Nephron (organoid): ENCODE data around the gene SLC11A2.

ENCODE experiments used
- H3K27ac Mint-ChIP-seq, 3 experiments: 2 replicates each; pipeline ENCODE4 v1.8.0; 2020; ENCODE audit warnings: mixed read lengths in 3 of 3, mild to moderate bottlenecking in 2 of 3, moderate library complexity in 1 of 3
- H3K27me3 Mint-ChIP-seq: 2 replicates; pipeline ENCODE4 v1.8.0; 2021; ENCODE audit warnings: low read depth, mild to moderate bottlenecking, moderate library complexity, mixed read lengths
- H3K36me3 Mint-ChIP-seq: 2 replicates; pipeline ENCODE4 v1.8.0; 2020; ENCODE audit warnings: low read depth, mixed read lengths
- H3K4me1 Mint-ChIP-seq: 2 replicates; pipeline ENCODE4 v1.8.0; 2020; ENCODE audit warnings: mixed read lengths
- H3K4me3 Mint-ChIP-seq, 3 experiments: 2 replicates each; pipeline ENCODE4 v1.8.0; 2020; ENCODE audit warnings: mild to moderate bottlenecking in 3 of 3, mixed read lengths in 3 of 3, moderate library complexity in 2 of 3
- H3K9me3 Mint-ChIP-seq: 2 replicates; pipeline ENCODE4 v1.8.0; 2020; ENCODE audit warnings: mixed read lengths
- CTCF ChIP-seq, 3 experiments: fragments of 200-600 bp; sonication (generic); IDR thresholded peaks; one replicate each; pipeline ENCODE4 v1.5.0; 2021; ENCODE audit warnings: antibody characterized with exemption in 3 of 3; ENCODE audit not compliant: unreplicated experiment in 3 of 3

SLC11A2 gene

GRCh38 chr12:50980545-50980944 lies 45.6 kb downstream of the SLC11A2 start:
- Mint-ChIP-seq H3K27ac (no peak overlapping the region), H3K4me1 (no peaks in the 10 kb centered on the region), H3K36me3 (peaks cover 30% of the 10 kb centered on the region), H3K9me3 (peaks cover 9% of the 10 kb centered on the region), H3K4me3 (no peak overlapping the region), H3K27me3 (no peaks in the 10 kb centered on the region)
- TF ChIP-seq CTCF (IDR thresholded peaks at IDR 0.05; ENCODE audit: unreplicated experiment in 3 of 3) = no peak

GRCh38 chr12:50979369-50980052 lies 46.7 kb downstream of the SLC11A2 start:
- no peaks in the 10 kb centered on the region for H3K4me1 Mint-ChIP-seq

GRCh38 chr12:50971946-50972345 lies 54.2 kb downstream of the SLC11A2 start:
- H3K36me3 Mint-ChIP-seq = peaks cover 68% of the 10 kb centered on the region
- H3K4me1 Mint-ChIP-seq = no peaks in the 10 kb centered on the region
- no peak overlapping the region for H3K27ac Mint-ChIP-seq
- H3K27me3 Mint-ChIP-seq = no peaks in the 10 kb centered on the region
- H3K4me3 Mint-ChIP-seq = no peak overlapping the region
- peaks cover 20% of the 10 kb centered on the region for H3K9me3 Mint-ChIP-seq
- TF ChIP-seq CTCF (IDR thresholded peaks at IDR 0.05; ENCODE audit: unreplicated experiment in 3 of 3) = no peak

More at GRCh38 chr12:50979369-50980052, 46.7 kb downstream of the SLC11A2 start:
- no peak overlapping the region for H3K4me3 Mint-ChIP-seq
- H3K9me3 Mint-ChIP-seq = peaks cover 15% of the 10 kb centered on the region
- no peak overlapping the region for H3K27ac Mint-ChIP-seq
- TF ChIP-seq CTCF (IDR thresholded peaks at IDR 0.05; ENCODE audit: unreplicated experiment in 3 of 3) = no peak
- H3K27me3 Mint-ChIP-seq = no peaks in the 10 kb centered on the region
- H3K36me3 Mint-ChIP-seq = peaks cover 40% of the 10 kb centered on the region

- Mint-ChIP-seq H3K36me3 (peaks cover 13% of the 10 kb centered on the region), H3K27me3 (no peaks in the 10 kb centered on the region), H3K4me3 (no peak overlapping the region), H3K4me1 (peaks cover 4% of the 10 kb centered on the region), H3K9me3 (no peaks in the 10 kb centered on the region), H3K27ac (no peak overlapping the region)
- TF ChIP-seq CTCF (IDR thresholded peaks at IDR 0.05; ENCODE audit: unreplicated experiment in 3 of 3) = no peak
These were observed 61.8 kb downstream of the SLC11A2 start for GRCh38 chr12:50964432-50964831.

GRCh38 chr12:50961708-50962107 lies 64.5 kb downstream of the SLC11A2 start:
- H3K27ac Mint-ChIP-seq = no peak overlapping the region
- no peak for TF ChIP-seq CTCF (IDR thresholded peaks at IDR 0.05; ENCODE audit: unreplicated experiment in 3 of 3)
- no peak overlapping the region for H3K4me3 Mint-ChIP-seq
- no peaks in the 10 kb centered on the region for H3K27me3 Mint-ChIP-seq
- H3K36me3 Mint-ChIP-seq = peaks cover 4% of the 10 kb centered on the region
- no peaks in the 10 kb centered on the region for H3K9me3 Mint-ChIP-seq
- peaks cover 4% of the 10 kb centered on the region for H3K4me1 Mint-ChIP-seq

GRCh38 chr12:50960130-50960529 lies 66.1 kb downstream of the SLC11A2 start:
- H3K27ac Mint-ChIP-seq = no peak overlapping the region
- H3K27me3 Mint-ChIP-seq = no peaks in the 10 kb centered on the region
- peaks cover 4% of the 10 kb centered on the region for H3K4me1 Mint-ChIP-seq
- no peak overlapping the region for H3K4me3 Mint-ChIP-seq
- no peaks in the 10 kb centered on the region for H3K9me3 Mint-ChIP-seq
- H3K36me3 Mint-ChIP-seq = no peaks in the 10 kb centered on the region
- no peak for TF ChIP-seq CTCF (IDR thresholded peaks at IDR 0.05; ENCODE audit: unreplicated experiment in 3 of 3)
